SK-N-SH (cell line): ENCODE results near the gene PRKCG.

Experiments used
- CTCF ChIP-seq: fragments of 200-600 bp; sonication (generic); IDR thresholded peaks from 2 replicates; pipeline ENCODE4 v1.6.1; 2017; ENCODE audit warnings: antibody characterized with exemption, mild to moderate bottlenecking, moderate library complexity
- EP300 ChIP-seq, 2 experiments: IDR thresholded peaks; 2 replicates each; pipeline versions ENCODE4 v1.4.0 to v1.6.1; 2012; ENCODE audit warnings: borderline replicate concordance in 1 of 2, low read depth in 1 of 2, low read length in 1 of 2
- JUND ChIP-seq: IDR thresholded peaks from 2 replicates; pipeline ENCODE4 v1.4.0; 2012

GRCh38 chr19:53896682-53897081 is 14.7 kb downstream of the PRKCG start:
- no peak for TF ChIP-seq EP300 (IDR thresholded peaks at IDR 0.05; ENCODE audit: borderline replicate concordance in 1 of 2, low read depth in 1 of 2, low read length in 1 of 2)
- TF ChIP-seq JUND = no peak
- TF ChIP-seq CTCF = no peak
